HG02884 (cell line): ENCODE data around the gene SPAAR.
"Not testable (repeated sequence)": the region's sequence is repeated elsewhere in the genome, so short reads cannot be mapped to it uniquely, and the experiment has no call there.

ENCODE experiments used
- ATAC-seq: cut with Tn5 transposase; IDR thresholded peaks from one replicate; pipeline ENCODE4 v1.9.1; 2021; ENCODE audit warnings: mild to moderate bottlenecking, moderate library complexity; ENCODE audit not compliant: unreplicated experiment

Gene SPAAR

GRCh38 chr9:35903049-35903448 is 6.2 kb upstream of the SPAAR start:
- ATAC-seq = no peak

DNA sequence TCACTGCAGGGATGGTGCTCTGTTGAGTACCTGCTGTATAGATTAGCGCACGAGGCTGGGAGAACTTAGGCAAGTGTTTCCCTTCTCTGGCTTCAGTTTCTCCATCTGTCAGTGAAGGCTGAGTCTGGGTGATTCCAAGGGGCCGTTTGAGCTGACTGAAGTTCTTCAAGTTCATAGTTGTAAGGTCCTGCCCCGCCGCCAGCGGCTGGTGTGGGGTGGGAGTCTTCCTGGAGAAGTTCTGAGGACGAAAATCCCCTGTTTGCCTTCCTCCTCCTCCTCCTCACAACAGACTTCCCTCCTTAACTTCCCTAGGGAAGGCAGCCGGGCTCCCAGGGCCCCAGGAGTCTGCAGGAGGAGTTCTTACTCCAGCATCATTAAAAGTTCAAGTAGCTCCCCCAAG is 5.0 kb upstream of the SPAAR start:
- ATAC-seq = no peak

DNA sequence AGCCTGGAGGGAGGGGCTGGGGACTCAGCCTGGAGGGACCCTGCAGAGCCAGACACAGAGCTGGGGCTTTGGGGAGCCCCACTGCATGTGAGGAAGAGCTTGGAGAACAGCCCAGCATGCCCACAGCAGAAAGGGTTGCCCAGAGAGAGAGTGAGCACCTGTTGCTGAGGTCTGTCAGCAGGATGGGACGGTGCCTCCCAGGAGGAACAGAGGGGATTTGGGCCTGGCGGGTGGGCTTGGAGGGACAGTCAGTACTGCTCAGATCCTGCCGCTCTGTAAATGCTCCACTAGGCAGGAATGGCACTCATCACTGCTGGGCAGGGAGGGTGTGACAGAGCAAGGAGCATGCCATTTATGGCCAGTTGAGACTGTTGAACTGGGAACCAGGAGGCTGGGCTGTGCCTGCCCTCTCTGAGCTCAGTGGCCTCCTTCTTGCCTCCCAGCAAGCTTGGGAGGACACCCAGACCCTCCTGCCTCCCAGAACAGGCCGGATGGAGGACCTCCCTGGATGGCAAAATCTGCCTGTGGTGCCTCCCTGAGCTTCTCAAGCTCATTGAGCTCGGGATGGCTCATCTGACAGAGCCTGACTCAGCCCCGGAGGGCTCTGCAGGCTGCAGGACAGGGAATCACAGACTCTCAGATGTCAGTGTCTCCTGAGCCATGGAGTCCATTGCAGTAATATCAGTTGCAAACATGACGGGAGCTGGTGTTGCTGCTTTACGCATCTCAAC is 4.1 kb upstream of the SPAAR start:
- ATAC-seq = no peak

GRCh38 chr9:35905912-35906679 is 3.2 kb upstream of the SPAAR start, which contains the start of gene HRCT1:
HRCT1 (plus strand) TSS chr9:35906202; CDS start chr9:35906288, 86 bp downstream.
- ATAC-seq = no peak

DNA sequence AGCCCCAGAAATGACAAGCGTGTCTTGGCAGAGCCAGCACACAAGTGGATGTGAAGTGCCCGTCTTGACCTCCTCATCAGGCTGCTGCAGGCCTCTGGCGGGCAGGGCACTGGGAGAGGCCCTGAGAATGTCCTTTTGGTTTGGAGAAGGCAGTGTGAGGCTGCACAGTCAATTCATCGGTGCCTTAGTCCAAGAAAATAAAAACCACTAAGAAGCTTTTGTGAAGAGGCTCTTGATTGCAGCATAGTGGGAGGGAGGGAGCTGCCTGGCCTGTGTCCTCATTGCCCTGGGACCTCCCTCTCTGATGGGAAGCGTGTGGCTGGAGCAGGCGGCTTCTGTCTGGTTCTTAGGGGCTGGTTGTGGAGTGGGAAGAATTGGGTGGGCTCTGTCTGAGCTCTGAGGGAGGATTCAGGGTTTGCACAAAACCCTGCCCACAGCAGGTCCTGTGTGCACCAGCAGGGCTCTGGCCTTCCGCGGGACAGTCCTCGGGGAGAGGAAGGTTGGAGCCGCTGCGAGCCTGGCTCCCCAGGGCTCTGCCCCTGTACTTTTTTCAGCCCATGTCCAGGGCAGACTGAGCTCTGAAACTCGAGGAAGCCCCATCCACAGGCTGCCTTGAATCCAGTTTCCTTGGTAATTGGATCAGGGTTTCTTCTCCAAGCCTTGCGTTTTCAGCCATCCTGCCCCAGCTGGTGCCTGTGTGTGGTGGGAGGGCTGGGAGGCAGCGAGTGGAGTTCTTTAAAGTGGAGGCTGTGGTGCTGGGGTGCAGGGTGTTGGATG is 2.2 kb upstream of the SPAAR start:
- ATAC-seq = no peak

DNA sequence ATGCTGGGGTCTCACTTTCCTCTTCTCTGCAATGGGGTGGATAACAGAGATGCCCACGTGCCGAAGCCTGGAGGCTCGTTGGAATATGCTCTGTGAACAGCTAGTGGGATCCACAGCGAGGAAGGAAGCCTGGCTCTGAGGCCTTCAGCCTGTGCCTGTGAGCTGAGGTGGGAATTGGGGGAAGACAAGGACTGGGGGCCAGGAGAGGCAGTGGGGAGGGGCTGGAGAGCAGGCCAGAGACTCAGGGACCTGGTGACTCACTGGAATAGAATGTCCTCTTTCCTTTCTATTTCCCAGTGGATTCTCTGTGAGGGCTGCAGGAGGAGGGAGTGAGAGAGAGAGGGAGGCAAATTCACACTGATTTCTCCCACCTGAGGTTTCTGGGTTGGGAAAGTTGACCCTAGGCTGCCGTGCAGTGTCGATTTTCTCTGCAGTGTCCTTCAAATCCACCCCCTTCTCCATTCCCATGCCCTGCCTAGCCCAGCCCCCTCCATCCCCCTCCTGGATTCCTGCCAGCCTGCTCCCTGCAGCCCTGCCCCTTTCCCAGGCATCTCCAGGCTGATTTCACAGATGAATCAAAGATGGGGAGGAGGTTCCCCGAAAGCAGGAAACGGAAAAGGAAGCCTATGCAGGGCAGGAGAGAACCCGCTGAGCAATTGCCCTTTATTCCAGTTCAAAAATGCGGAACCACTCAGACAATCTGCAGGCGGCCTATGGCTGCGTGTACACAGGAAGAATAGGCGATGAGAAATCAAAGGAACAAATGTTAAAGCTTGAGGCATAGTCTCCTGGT is 1.4 kb upstream of the SPAAR start:
- ATAC-seq = no peak

GRCh38 chr9:35908504-35909125 is 675 bp upstream of the SPAAR start:
- ATAC-seq = no peak

DNA sequence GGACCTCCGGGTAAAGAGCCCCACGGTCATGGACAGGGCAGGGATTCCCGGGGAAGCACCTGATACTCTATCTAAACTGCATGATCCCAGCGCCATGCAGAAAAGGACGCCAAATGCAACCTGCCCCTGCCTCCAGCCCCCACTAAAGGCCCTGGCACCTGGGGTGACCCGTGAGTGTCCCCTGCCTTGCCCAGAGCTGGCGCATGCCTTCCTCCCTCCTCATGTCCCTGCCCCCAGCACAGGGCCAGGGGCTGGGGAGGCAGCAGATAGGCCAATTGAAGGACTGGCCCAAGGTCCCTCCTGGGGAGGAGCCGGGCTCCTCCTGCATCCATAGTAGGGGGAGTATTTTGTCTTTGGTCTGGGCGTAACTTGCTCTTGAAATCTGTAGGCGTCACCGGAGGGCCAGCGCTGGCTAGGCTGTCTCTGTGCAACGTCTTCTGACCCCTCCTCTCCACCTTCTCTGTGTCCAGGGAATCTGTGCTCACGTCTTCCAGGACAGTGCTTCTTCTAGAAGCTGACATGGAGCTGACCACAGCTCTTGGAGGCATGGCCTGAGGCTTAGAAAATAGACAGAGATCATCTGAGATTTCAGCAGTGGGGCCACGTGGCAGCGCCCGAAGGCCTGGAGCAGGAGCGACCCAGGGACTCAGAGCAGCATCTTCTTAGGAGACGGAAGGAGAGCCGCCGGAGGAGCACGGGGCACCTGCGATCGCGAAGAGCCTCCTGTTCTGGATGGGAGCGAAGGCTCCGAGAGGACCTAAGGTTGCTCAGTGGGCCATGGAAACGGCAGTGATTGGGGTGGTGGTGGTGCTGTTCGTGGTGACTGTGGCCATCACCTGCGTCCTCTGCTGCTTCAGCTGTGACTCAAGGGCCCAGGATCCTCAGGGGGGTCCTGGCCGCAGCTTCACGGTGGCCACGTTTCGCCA is 660 bp downstream of the SPAAR start:
- no peak for ATAC-seq

DNA sequence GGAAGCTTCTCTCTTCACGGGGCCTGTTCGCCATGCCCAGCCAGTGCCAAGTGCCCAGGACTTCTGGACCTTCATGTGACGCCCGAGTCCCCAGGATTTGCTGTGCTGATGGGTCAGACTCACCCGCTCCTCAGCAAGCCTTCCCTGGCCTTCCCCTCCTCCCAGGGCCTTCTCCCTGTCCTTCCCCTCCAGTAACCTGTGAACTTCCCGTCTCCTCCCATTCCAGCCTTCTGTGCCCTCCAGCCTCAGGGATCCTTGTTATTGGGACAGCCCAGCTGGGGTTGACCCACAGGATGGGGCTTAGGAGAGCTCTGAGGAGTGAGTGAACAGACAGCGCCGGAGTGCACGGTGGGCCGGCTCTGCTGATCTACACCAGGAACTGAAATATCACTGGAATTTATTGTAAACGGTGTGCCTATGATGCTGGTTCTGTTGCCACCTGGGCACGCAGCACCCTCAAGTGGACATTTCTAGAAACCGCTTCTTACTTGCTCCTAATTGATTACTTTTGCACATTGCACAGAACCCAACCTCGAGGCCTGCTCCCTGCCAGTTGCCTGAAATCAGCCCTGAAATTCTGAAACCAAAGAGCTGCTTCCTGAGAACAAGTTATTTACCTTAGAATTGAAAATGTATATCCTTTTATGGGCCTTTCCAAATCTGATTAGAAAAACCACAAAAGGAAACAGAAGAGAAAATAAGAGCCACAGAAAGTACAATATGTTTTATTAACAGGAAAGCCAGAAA is 1.5 kb downstream of the SPAAR start:
- ATAC-seq = no peak

GRCh38 chr9:35911690-35912089 is 2.4 kb downstream of the SPAAR start:
- no peak for ATAC-seq

DNA sequence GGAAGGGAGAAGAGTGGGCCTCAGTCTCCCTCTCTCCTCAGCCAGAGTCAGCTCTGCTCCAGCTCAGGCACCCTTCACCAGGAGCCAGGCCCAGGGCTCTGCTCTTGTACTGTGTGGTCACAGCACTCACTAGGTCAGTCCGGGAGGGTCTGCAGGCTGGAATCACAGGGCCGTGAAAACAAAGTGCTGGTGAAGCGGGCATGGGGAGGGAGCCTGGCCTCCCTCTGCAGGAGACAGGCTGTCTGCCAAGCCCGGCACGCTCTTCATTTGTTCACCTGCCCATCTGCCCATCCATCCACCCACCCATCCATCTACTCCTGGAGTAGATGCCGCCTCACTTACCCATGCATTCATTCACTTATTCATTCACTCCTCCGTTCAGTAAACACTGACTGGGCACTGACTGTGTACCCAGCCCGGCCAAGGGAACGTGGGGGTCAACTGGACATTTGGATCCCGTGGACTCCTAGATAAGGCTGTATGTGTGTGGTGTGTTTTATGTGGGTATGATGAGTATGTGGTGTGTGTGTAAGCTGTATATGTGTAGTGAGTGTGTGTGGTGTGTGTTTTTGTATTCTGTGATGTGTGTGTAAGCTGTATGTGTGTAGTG is 3.6 kb downstream of the SPAAR start:
- no peak for ATAC-seq

DNA sequence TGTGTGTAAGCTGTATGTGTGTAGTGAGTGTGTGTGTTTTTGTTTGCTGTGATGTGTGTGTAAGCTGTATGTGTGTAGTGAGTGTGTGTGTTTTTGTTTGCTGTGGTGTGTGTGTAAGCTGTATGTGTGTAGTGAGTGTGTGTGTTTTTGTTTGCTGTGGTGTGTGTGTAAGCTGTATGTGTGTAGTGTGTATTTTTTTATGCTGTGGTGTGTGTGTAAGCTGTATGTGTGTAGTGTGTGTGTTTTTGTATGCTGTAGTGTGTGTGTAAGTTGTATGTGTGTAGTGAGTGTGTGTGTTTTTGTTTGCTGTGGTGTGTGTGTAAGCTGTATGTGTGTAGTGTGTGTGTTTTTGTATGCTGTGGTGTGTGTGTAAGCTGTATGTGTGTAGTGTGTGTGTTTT is 4.1 kb downstream of the SPAAR start:
- ATAC-seq = not testable (repeated sequence)

DNA sequence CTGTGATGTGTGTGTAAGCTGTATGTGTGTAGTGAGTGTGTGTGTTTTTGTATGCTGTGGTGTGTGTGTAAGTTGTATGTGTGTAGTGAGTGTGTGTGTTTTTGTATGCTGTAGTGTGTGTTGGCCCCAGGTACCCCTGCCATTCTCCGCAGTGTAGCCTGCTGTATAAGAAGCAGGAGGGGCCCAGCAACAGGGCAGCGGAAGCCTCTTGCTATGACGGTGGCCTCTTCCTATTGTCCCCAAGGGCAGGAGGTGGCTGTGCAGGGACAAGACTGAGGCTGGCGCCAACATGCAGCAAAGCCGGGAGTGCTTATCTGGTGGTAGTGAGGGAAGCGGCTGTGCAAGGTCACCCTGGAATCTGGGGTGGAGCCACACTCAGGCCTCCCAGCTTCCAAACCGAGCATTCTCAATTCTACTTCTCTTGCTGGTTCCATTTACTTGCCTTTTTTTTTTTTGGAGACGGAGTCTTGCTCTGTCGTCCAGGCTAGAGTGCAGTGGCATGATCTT is 5.1 kb downstream of the SPAAR start:
- ATAC-seq = no peak

DNA sequence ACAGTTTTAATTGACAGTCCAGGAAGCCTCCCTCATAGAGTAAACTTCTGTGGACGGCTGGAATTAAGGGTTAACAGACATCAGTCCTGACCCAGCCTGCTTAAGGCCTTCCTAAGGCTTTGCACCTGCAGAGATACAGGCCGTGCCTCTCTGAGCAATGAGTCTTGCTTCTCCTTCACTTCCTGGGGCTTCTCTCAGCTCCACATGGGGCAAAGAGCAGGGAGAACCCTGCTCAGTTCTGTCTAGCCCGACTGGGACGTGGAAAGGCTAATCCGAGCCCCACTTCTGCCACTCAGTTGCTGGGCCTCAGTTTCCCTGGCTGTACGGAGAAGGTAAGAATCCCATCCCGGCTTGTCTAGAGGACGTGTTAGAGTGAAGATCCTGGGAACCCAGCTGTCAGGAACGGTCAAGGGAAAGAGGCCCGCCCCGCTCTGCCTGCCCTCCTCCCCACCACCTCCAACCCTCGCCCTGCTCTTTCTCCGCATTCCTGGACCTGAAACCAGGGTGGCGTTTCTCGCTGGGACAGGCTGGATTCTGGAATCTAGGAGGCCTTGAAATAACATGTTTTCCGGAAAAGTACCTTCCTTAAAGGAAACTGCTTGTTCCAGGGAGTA is 6.5 kb downstream of the SPAAR start:
- ATAC-seq = no peak

- ATAC-seq = no peak
Observed at GRCh38 chr9:35917261-35917660, 8.0 kb downstream of the SPAAR start.

DNA sequence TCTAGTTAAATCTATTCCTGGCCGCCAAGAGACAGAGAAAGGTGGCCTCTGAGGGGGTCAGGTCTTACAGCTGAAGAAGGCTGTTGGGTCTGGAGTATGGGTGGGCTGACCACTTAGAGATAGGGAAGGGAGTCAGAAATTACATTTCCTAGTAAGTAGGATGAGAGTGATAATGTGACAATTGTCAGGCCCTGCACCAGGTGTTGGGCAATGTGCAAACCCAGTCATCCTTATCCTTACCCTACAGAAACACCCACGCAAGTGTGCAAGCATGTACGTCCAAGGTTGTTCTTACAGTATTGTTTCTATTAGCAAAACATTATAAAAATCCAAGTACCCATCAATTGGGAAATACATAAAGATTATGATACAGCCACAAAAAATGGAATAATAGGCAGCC is 9.5 kb downstream of the SPAAR start:
- no peak for ATAC-seq

DNA sequence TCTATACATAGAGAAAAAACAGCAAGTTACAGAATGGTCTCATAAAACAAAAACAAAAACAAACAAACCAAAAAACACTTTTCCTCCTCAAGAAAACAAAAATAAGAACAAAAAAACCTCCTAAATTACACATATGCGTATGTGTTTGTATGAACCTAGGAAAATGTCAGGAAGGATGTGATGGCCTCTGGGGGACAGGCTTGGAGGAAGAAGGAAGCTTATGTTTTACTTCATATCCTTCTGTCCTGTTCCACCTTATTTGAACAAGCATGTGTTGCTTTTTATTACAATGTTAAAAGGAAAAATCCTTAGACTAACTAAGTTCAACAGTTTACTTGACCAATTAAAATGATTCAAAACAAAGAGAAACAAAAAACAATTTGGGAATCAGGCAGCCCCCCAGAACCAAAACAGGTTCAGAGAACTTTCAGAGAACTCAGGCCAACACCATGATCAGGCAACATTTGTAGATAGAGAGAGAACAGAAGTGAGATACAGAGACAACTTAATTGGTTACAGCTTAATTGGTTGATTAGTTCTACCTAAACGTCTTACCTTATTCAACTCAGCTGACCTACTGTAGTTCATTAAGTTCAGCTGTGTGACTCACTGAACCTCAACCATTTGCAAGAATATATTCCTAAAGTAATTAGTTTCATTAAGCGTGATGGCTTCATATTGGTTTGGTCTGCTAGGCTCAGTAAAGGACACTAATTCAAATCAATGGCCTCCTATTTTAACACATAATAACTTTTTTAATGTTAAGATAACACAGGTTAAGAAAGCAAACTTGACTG is 10.1 kb downstream of the SPAAR start:
- no peak for ATAC-seq
